Liver (tissue), 9 donors: ENCODE data around the gene MPRIP. TPM values are rescaled to one million over a fixed set of nuclear protein-coding genes. Genes with fewer than 3 reads are reported as not detected.

Experiments
- DNase-seq: peaks from one replicate; pipeline ENCODE4 v3.0.0-alpha.2; 2017; ENCODE audit warnings: low spot score
- H3K27ac ChIP-seq, 2 donors: one replicate each; pipeline ENCODE4 v1.7.0; 2013; ENCODE audit warnings: inconsistent platforms in 2 of 2, low read length in 2 of 2, control low read depth in 1 of 2, low read depth in 1 of 2, mild to moderate bottlenecking in 1 of 2
- H3K27me3 ChIP-seq, 4 donors: one replicate each; pipeline versions ENCODE4 v1.6.1 to v1.7.0; 2013; ENCODE audit warnings: low read length in 3 of 4, inconsistent platforms in 1 of 4, mild to moderate bottlenecking in 1 of 4, moderate library complexity in 1 of 4; ENCODE audit not compliant: control insufficient read depth in 4 of 4, insufficient read depth in 4 of 4
- H3K36me3 ChIP-seq, 4 donors: one replicate each; pipeline versions ENCODE4 v1.6.1 to v1.7.0; 2013; ENCODE audit warnings: low read length in 3 of 4, mild to moderate bottlenecking in 3 of 4, low read depth in 1 of 4, moderate library complexity in 1 of 4; ENCODE audit not compliant: control insufficient read depth in 4 of 4, insufficient read depth in 3 of 4
- H3K4me1 ChIP-seq, 4 donors: one replicate each; pipeline versions ENCODE4 v1.6.1 to v1.7.0; 2013; ENCODE audit warnings: low read length in 3 of 4, mild to moderate bottlenecking in 3 of 4, moderate library complexity in 1 of 4; ENCODE audit not compliant: control insufficient read depth in 4 of 4, insufficient read depth in 4 of 4
- H3K4me3 ChIP-seq, 3 donors: one replicate each; pipeline versions ENCODE4 v1.6.1 to v1.7.0; 2013; ENCODE audit warnings: low read length in 3 of 3, control low read depth in 1 of 3, low read depth in 1 of 3, mild to moderate bottlenecking in 1 of 3
- H3K9ac ChIP-seq, 2 donors: one replicate each; pipeline ENCODE4 v1.7.0; 2013; ENCODE audit warnings: low read length in 2 of 2, mild to moderate bottlenecking in 2 of 2, moderate library complexity in 2 of 2, control low read depth in 1 of 2, low read depth in 1 of 2
- H3K9me3 ChIP-seq, 4 donors: one replicate each; pipeline versions ENCODE4 v1.6.1 to v1.7.0; 2013; ENCODE audit warnings: low read length in 3 of 4; ENCODE audit not compliant: control insufficient read depth in 4 of 4
- ATF3 ChIP-seq: IDR thresholded peaks from 2 replicates; pipeline ENCODE4 v1.6.1; 2016; ENCODE audit warnings: antibody characterized with exemption
- EGR1 ChIP-seq, 2 donors: IDR thresholded peaks; 2 replicates each; pipeline ENCODE4 v1.6.1; 2016 to 2018; ENCODE audit warnings: antibody characterized with exemption in 2 of 2, low read depth in 2 of 2
- FOXA1 ChIP-seq: IDR thresholded peaks from 2 replicates; pipeline ENCODE4 v1.6.1; 2016; ENCODE audit warnings: antibody characterized with exemption
- FOXA2 ChIP-seq: IDR thresholded peaks from 2 replicates; pipeline ENCODE4 v1.6.1; 2016; ENCODE audit warnings: antibody characterized with exemption
- GABPA ChIP-seq, 2 donors: IDR thresholded peaks in 1 of 2; conservative IDR thresholded peaks in 1 of 2; 2 replicates each; pipeline ENCODE4 v1.6.1; 2016; ENCODE audit warnings: antibody characterized with exemption in 2 of 2, mild to moderate bottlenecking in 1 of 2, moderate library complexity in 1 of 2
- HNF4A ChIP-seq, 2 donors: conservative IDR thresholded peaks; 2 replicates each; pipeline ENCODE4 v1.6.1; 2016; ENCODE audit warnings: antibody characterized with exemption in 2 of 2, mild to moderate bottlenecking in 2 of 2
- HNF4G ChIP-seq: IDR thresholded peaks from 2 replicates; pipeline ENCODE4 v1.6.1; 2016; ENCODE audit warnings: antibody characterized with exemption
- JUND ChIP-seq, 2 donors: IDR thresholded peaks; 2 replicates each; pipeline ENCODE4 v1.6.1; 2016; ENCODE audit warnings: antibody characterized with exemption in 2 of 2
- MAX ChIP-seq: IDR thresholded peaks from 2 replicates; pipeline ENCODE4 v1.6.1; 2016; ENCODE audit warnings: antibody characterized with exemption
- NR2F2 ChIP-seq: IDR thresholded peaks from 2 replicates; pipeline ENCODE4 v1.6.1; 2016; ENCODE audit warnings: antibody characterized with exemption
- RAD21 ChIP-seq, 2 donors: IDR thresholded peaks; 2 replicates each; pipeline ENCODE4 v1.6.1; 2016; ENCODE audit warnings: antibody characterized with exemption in 2 of 2, mild to moderate bottlenecking in 2 of 2
- RXRA ChIP-seq, 2 donors: IDR thresholded peaks; 2 replicates each; pipeline ENCODE4 v1.6.1; 2017 to 2018; ENCODE audit warnings: antibody characterized with exemption in 2 of 2, mild to moderate bottlenecking in 1 of 2
- SP1 ChIP-seq: IDR thresholded peaks from 2 replicates; pipeline ENCODE4 v1.6.1; 2018; ENCODE audit warnings: antibody characterized with exemption, mild to moderate bottlenecking
- TAF1 ChIP-seq: conservative IDR thresholded peaks from 2 replicates; pipeline ENCODE4 v1.6.1; 2016; ENCODE audit warnings: antibody characterized with exemption, mild to moderate bottlenecking
- YY1 ChIP-seq: IDR thresholded peaks from 2 replicates; pipeline ENCODE4 v1.6.1; 2016; ENCODE audit warnings: antibody characterized with exemption, mild to moderate bottlenecking
- ZBTB33 ChIP-seq: IDR thresholded peaks from 2 replicates; pipeline ENCODE4 v1.6.1; 2016; ENCODE audit warnings: antibody characterized with exemption
- WGBS: extraction: QIAGEN DNeasy Blood & Tissue Kit; methylation state at CpG from one replicate; pipeline ENCODE4 v1.1.7; 2013; 5-methylcytosine and 5-hydroxymethylcytosine counted together
- polyA plus RNA-seq, 2 donors: library from polyadenylated mRNA; stranded (reverse) in 1 of 2; unstranded in 1 of 2; fragments of 200-250 nt in 1 of 2; fragments of >200 nt in 1 of 2; fragmentation: Nextera tagmentation in 1 of 2; extraction: Ambion mirVana in 1 of 2; gene quantifications; one replicate each; pipeline versions ENCODE4 v1.2.1 to v1.2.3, GENCODE V29; 2013 to 2015
- total RNA-seq, 2 donors: library from RNA; depleted of rRNA; stranded (reverse); fragments of >200 nt; gene quantifications; one replicate each; pipeline ENCODE4 v1.2.3, GENCODE V29; 2014
- TF ChIP-seq, protein P1 (sequence below): fragments of 150-350 bp; IDR thresholded peaks from 2 replicates; pipeline ENCODE4 v1.5.1; 2017; ENCODE audit warnings: improper control_type of control experiment, low read depth, low read length; ENCODE audit not compliant: missing input control
- TF ChIP-seq, protein P2 (sequence below): IDR thresholded peaks from 2 replicates; pipeline ENCODE4 v1.6.1; 2016; ENCODE audit warnings: antibody characterized with exemption, mild to moderate bottlenecking
- donor health status: healthy.
- donor health status: healthy.
- donor health status: healthy.
- donor health status: healthy.
- donor health status: healthy.

Gene MPRIP
- total and polyA plus RNA-seq, 4 donors: 21.2 to 61.9 (median 34.7) TPM

- TF ChIP-seq EGR1 (IDR thresholded peaks at IDR 0.05; ENCODE audit: low read depth in 2 of 2): no peak
- H3K9me3 ChIP-seq: no peaks in the 10 kb centered on the region
- peak overlapping the region in 1 of 2 donors; percentile 37 for H3K27ac ChIP-seq
- no peak overlapping the region for H3K4me3 ChIP-seq
- H3K4me1 ChIP-seq: peaks cover 7 to 36% (median 27%) of the 10 kb centered on the region in 4 donors
- WGBS: 83% methylated on average over 8 of the region's 8 CpGs
- no peaks in the 10 kb centered on the region for H3K27me3 ChIP-seq
- H3K36me3 ChIP-seq: peaks cover 13 to 51% (median 18%) of the 10 kb centered on the region in 4 donors
- DNase-seq: no peak
- H3K9ac ChIP-seq: no peak overlapping the region
Measured at GRCh38 chr17:17154981-17155380, 112.7 kb downstream of the MPRIP start.

DNA sequence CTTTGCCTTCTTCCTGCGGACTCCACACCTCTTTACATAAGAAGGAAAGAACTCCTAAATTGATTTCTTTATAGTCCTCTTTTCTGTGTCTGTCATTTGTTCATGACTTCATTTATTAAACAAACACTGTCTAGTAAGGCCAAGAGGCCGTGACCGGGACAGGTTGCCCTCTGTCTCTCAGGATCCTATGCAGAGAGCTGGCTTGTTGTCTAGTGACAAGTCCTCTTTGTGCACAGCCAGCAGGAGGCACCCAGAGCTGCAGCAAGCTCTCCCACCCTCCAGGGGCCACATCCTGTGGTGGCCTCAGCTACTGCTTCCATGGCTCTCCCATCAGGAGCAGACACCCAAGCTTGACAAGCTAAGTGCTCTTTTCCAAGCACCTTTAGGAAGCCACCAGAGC lies 113.3 kb downstream of the MPRIP start:
- no peak overlapping the region for H3K4me3 ChIP-seq
- peak overlapping the region in 1 of 2 donors; percentile 37 for H3K27ac ChIP-seq
- DNase-seq: no peak
- peaks cover 16 to 52% (median 20%) of the 10 kb centered on the region in 4 donors for H3K36me3 ChIP-seq
- H3K9ac ChIP-seq: no peak overlapping the region
- 43% methylated on average over 3 of the region's 3 CpGs for WGBS
- peak; percentile 47 for TF ChIP-seq NR2F2
- TF ChIP-seq JUND (IDR thresholded peaks at IDR 0.05): peak in 1 of 2 donors; percentile 49
- no peak for TF ChIP-seq SP1
- TF ChIP-seq, protein P1, sequence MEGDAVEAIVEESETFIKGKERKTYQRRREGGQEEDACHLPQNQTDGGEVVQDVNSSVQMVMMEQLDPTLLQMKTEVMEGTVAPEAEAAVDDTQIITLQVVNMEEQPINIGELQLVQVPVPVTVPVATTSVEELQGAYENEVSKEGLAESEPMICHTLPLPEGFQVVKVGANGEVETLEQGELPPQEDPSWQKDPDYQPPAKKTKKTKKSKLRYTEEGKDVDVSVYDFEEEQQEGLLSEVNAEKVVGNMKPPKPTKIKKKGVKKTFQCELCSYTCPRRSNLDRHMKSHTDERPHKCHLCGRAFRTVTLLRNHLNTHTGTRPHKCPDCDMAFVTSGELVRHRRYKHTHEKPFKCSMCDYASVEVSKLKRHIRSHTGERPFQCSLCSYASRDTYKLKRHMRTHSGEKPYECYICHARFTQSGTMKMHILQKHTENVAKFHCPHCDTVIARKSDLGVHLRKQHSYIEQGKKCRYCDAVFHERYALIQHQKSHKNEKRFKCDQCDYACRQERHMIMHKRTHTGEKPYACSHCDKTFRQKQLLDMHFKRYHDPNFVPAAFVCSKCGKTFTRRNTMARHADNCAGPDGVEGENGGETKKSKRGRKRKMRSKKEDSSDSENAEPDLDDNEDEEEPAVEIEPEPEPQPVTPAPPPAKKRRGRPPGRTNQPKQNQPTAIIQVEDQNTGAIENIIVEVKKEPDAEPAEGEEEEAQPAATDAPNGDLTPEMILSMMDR: no peak
- TF ChIP-seq FOXA1: no peak
- TF ChIP-seq RAD21 (IDR thresholded peaks at IDR 0.05): peak; percentile 63 to 72
- TF ChIP-seq ZBTB33: no peak
- no peak for TF ChIP-seq EGR1 (IDR thresholded peaks at IDR 0.05; ENCODE audit: low read depth in 2 of 2)
- peak; percentile 55 to 70 for TF ChIP-seq HNF4A (conservative IDR thresholded peaks at IDR 0.05)
- no peak for TF ChIP-seq HNF4G
- TF ChIP-seq, protein P2, sequence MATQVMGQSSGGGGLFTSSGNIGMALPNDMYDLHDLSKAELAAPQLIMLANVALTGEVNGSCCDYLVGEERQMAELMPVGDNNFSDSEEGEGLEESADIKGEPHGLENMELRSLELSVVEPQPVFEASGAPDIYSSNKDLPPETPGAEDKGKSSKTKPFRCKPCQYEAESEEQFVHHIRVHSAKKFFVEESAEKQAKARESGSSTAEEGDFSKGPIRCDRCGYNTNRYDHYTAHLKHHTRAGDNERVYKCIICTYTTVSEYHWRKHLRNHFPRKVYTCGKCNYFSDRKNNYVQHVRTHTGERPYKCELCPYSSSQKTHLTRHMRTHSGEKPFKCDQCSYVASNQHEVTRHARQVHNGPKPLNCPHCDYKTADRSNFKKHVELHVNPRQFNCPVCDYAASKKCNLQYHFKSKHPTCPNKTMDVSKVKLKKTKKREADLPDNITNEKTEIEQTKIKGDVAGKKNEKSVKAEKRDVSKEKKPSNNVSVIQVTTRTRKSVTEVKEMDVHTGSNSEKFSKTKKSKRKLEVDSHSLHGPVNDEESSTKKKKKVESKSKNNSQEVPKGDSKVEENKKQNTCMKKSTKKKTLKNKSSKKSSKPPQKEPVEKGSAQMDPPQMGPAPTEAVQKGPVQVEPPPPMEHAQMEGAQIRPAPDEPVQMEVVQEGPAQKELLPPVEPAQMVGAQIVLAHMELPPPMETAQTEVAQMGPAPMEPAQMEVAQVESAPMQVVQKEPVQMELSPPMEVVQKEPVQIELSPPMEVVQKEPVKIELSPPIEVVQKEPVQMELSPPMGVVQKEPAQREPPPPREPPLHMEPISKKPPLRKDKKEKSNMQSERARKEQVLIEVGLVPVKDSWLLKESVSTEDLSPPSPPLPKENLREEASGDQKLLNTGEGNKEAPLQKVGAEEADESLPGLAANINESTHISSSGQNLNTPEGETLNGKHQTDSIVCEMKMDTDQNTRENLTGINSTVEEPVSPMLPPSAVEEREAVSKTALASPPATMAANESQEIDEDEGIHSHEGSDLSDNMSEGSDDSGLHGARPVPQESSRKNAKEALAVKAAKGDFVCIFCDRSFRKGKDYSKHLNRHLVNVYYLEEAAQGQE: no peak
- no peak for TF ChIP-seq ATF3
- TF ChIP-seq RXRA (IDR thresholded peaks at IDR 0.05): peak; percentile 69 to 84
- no peak for TF ChIP-seq YY1
- TF ChIP-seq MAX: no peak
- TF ChIP-seq GABPA (IDR thresholded peaks at IDR 0.05 in 1 of 2, conservative IDR thresholded peaks at IDR 0.05 in 1 of 2): no peak
- no peak for TF ChIP-seq TAF1
- peak; percentile 49 for TF ChIP-seq FOXA2
- peaks cover 7 to 36% (median 27%) of the 10 kb centered on the region in 4 donors for H3K4me1 ChIP-seq
- H3K27me3 ChIP-seq: no peaks in the 10 kb centered on the region
- no peaks in the 10 kb centered on the region for H3K9me3 ChIP-seq
